GM18520 (cell line): ENCODE data around the gene SLC49A3.
"Not testable (repeated sequence)": the region's sequence is repeated elsewhere in the genome, so short reads cannot be mapped to it uniquely, and the experiment has no call there.

ENCODE experiments used
- ATAC-seq: cut with Tn5 transposase; IDR thresholded peaks from one replicate; pipeline ENCODE4 v1.9.1; 2021; ENCODE audit not compliant: unreplicated experiment

SLC49A3 gene

DNA sequence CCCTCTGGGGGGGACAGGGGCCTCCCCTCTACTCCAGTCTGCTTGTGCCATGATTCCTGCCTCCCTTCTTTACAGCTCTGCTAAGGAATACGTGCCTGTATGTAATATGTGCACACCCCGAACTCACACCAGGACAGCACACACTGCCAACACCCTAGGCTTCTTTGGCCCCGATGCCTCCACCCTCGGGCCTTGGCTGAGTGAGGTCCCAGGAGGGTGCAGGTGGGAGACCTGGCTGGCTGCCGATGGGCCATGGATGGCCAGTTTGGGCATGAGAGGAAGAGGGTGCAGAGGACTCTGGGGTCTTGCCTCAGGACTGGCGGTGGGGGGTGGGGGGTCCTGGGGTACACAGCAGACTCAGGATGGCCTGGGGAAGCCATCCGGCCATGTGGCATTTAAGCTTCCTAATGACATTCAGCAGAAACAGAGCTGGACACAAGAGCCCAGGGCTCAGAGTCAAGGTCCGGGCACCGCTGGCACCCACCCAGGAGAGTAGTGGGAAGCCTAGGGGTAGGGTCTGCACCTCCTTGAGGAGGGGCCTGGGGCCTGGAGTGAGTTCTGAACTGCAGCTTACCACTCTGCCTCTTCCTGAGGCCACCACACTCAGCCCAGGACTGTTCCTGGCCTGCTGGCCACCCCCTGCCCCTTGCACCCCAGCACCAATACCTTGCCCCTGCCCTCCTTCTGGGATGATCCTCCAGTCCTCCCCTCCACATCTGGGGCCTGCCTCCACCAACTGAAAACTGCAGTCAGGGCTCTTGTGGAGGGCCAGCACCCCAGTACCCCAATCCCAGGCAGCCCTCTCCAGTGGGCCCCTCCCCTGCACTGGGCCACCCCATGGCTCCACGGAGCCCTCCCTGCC lies 14.6 kb upstream of the SLC49A3 start:
- no peak for ATAC-seq

DNA sequence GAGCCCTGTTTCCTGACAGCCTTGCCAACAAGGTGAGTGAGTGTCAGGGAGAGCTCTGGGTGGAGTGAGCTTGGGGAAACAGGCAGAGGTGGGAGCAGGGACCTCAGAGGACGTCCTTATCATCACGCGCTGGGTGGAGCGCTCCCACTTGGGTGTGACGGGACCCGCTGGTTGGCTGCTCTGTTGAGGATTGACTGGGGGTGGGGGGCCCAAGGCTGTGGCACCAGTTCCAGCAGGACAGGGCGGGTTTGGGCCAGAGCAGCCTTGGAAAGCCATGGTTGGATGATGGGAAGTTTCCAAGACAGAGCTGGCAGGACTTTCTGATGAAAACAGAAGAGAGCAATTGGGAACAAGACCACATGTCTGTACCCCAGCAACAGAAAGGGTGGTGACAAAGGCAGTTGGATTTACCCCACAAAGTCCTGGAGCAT lies 13.7 kb upstream of the SLC49A3 start:
- no peak for ATAC-seq

DNA sequence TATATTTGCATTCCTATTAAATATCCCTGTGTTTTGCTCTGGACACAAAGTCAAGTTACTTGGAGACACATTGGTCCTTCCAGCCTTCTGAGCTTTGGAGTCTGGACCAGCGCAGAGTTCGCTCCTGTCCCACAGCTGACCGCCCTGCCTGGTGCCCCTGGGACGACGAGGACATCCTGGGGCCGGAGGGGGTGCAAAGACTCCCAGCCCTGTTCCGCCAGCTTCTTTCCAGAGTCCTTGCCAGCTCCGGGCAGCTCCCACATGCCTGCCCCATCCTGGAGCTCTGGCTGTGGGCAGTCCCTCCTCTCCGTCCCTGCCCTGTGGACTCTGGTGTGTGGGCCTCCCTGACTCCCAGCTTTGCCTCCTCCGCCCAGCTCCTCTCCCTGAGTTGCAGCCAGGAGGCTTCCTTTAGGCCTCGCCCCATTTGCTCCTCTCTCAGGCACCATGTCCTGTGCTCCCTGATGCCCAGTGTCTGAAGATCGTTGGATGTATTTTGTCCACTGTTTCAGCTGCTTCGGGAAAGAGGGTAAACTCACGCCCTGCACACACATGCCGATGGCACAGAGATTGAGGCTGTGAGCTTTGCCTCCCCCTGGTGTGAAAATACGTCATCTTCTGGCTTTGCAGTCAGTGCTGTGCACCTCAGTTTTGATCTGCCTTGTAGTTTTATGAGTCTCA lies 11.8 kb upstream of the SLC49A3 start:
- no peak for ATAC-seq

DNA sequence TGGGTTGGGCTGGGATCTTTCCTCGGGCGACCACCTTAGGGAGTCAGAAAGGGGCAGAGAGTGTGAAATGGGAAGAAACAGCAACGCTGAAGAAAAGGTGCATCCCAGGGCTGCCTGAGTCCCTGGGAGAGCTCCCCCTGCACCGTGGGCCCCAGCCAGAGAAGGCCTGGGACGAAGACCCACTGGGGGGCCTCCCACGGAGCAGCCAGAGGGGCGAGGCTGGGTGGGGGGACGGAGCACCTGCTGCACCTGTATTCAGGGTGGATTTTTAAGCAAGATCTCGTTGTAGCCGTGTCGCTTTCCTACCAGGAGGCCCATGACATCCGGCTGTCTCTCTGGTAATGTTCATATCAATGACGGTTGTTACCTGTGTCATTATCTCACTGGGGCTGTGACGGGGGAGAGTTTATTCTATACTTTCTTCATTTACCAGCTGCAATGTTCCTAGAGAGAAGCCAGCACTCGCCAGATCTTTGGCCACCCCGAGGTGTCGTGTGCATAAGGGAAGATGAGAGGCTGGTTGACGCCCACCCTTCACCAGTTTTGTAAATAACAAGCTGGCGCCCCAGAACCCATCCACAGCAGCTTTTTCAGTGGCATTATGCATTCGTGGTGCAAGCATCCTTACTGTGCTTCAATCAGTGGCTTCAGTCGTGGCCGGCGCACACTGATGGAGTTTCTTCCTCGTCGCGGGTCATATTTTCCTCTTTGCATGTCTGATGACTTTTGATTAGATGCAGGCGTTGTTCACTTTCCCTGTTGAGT lies 11.0 kb upstream of the SLC49A3 start:
- ATAC-seq: no peak

DNA sequence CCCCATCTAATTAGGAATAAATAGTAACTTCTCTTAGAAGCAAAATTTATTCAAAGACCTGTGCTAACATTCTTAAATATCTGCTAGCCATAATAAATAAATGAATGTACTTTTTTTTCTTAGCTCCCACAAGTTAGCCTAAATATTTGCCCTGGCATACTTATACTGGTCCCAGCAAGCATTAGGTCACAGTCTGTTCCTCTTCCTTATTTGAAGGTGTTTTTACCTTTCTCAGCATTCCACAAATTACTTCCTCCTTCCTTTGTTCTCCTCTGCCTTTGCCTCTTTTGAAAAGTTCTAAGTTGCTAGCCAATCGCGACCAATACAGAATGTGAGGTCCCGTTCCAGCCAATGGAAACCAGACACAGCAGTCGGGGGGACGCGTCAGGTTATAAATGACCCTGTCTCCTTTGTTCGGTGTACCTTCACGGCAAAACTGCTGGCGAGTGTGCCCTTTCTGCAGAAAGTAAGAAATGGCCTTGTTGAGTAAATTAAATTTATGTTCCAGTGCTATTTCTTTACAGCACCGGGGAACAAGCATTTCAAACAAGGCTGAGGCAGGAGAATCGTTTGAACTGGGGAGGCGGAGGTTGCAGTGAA lies 5.5 kb upstream of the SLC49A3 start:
- ATAC-seq: not testable (repeated sequence)

DNA sequence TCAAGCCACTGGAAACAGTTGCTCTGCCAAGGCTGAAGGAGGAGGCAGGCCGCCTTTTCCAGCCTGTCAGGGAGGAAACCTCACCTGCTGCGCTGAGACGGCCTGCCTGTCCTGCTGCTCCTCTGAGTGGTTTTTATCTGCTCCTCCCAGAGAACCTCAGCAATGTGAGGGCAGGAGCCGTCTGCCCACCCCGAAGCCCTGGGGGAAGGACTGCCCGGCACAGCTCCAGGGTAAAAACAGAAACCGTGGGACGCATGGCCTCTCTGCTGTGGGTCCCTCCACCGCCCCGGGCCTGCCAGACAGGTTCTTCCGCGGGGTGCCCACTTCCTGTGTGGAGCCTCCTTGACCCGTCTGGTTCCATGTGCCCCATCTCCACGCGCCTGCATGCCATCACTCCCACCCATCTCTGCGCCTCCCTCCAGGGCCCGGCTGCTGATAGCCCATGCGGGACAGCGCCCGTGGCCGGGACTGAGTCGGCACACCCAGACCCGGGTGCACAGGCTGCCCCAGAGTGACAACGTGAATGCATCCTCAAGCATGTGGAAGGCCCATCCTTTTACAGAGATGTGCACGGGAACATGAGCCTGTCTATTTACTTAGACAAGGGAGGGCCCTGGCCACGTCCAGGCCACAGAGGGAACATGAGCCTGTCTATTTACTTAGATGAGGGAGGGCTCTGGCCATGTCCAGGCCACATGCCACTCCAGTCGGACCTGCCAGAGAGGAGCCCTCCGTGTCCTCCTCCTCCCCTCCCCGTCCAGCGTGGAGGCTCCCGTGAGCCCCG lies 4.0 kb upstream of the SLC49A3 start:
- no peak for ATAC-seq

DNA sequence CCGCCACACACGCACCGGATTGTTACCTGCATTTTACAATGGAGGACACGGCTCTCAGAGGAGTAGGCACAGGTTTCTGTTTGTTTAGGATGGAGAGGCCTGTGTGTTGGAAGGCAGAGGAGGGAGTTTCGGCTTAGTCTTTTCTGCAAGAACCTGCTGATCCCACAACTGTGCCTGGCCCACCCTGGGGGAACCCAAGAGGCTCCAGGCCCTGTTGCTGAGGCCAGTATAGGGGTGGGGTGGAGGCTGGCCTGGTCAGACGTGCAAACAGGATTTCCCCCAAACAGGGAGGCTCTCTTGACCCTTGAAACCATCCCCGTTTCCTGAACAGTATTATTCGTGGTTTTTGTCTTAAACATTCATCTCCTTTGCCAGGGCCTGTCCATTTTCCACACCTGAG lies 772 bp upstream of the SLC49A3 start:
- no peak for ATAC-seq

DNA sequence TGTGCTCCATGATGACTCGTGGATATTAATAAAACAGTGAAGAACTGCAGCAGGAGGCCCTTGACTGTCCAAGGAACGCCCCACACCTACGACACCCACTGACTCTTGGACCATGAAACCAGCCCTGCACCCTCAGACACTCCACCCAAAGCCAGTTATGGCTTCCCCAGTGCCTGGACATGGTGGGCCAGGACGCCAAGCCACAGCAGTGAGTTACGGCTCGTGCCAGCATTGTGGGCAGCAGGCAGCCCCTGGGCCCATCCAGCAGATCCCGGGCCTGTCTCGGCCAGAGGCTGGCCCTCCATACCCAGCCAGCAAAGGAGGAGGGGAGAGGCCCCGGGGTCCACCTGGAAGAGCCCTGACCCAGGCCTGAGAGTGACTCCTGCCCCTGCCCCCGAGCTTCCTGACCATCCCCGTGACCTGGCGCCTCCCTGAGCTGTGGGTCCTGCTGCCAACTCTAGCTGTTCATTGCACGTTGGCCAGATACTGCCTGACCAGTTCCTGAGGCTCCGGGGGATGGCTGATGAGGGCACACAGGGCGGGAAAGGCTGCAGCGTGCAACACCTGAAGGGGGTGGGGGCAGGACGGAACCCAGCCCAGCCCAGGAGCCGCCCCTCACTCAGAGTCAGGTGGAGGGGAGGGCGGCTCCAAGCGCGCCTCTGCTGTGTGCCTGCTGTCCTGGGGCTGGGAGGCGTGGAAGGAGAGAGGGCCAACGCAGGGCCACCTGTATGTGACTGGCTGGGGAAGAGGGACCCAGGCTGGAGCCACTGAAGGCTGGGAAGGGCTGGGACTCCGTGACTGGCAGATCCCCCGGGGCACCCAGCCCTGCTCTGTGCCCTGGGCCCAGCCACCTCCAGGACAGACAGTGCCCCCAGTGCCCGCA lies 739 bp downstream of the SLC49A3 start:
- no peak for ATAC-seq

DNA sequence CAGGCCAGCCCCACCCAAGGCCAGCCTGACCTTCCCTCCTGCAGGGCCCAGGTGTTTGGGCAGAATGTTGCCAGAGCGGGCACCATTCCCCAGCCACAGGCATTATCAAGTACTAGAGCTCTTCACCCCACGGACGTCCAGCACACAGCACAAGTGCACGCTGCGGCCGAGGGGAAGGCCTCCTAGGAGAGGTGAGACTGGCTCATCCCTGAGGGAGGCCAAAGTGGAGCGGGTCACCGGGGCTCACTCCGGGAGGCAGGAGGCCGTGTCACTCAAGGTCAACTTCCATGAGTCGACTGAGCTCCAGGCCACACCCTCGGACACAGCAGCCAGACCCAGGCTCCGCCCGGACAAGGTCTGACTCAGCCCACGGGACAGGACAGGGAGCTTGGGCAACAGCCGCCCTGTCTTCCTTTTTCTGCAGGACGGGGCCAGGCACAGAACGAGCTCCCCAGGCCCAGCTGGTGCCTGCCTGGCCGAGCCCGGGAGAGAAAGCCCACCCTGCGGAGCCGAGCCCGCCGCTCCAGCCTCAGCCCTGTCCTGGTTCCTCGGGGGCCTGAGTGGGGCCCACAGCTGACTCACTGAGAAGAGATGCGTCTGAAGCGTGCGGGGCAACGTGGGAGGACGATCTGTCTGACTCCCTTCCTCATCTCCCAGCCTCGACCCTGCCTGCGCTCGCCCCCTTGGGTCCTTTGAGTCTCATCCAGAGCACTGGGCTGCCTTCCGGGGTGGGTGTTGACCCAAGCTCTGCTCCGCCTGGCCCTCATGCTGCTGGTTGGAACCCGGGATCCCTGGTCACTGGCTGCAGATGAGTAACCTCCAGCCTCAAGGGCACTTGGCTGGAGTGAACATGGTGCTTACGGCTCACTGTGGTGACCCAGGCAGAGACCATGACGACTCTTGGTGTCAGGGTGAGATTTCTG lies 1.6 kb downstream of the SLC49A3 start:
- no peak for ATAC-seq

DNA sequence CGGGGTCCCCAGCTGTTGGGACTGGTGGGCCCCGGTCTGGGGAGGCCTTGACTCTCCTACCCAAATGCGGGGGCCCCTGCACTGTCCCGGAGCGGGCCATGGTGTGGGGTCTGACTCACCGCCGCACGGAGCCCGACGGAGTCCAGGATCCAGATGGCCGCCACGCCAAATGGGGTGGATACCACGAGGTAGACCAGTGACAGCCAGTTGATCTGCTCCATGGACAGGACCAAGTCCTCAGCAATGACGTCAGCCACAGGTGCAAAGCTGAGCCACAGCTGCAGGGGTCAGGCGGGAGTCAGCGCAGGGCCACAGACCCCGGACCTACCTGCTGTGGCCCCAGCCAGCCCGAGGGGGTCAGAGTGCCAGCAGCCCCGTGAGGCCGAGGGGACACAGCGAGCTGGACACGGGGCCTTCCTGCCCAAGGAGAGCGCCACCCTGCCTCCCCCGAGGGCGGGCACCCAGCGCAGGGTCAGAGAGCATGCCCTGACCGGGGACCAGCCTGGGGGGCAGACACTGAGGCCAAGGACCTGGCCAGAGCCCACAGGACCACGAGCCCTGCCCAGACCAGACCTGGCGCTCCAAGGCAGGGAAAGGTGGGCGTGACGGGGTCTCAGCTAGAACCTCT lies 2.4 kb downstream of the SLC49A3 start:
- ATAC-seq: no peak

DNA sequence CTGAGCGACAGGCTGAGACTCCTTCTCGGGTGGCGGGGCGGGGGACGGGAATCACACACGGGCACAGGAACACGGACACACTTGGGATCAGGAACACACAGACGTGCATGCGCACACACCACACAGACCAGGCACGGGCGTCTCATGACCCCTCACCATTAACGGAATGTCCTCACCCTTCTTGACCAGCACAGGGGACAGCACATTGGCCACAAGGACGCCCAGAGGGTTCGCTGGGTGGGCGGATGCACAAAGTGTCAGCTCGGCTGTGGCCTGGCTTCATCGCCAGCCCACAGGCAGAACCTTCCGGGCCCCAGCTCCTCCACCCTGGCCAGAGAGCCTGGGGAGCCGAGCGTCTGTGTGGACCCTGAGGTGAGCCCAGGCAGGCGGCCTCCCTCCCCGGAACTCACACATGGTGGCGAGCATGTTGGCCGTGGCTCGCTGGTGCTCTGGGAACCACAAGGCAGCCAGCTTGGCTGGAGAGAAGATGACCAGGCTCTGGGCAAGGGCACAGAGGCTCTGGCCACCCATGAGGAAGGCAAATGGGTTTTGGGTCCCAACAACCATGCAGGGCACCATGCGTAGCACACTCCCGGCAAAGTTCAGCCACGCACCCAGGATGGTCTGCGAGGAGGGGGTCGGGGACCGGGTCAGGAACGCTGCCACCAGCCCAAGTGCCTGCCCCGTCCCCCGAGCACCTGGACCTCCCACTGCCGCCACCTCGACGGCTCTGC lies 3.1 kb downstream of the SLC49A3 start:
- ATAC-seq: no peak

DNA sequence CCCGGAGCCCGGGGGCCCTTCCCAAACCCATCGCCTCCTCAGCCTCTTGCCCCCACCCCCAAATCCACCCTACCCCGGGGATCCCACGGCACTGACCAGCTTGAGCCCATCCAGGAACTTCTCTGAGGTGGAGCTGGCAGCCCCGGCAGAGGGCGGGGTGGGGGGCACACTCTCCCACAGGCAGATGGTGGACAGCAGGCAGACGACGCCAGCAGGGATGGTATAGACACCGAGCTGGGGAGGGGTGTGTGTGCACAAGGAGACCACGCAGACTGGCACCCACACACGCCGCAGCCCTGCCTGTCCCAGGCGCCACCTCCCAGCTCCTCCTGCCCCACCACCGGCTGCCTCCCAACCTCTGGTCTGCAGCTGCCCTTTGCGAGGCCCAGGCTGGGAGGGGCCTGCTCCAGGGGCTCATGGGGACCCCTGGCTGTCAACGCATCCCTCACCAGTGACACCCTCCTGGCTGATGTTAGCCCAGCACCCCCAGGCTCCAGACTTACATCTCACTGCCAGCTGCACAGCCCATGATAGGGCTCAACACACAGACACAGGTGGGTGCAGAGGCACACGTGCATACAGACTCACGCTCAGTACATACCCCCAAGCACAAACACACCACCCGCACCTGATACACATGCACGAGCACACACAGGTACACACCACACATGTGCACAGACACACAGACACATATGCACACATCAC lies 4.2 kb downstream of the SLC49A3 start:
- no peak for ATAC-seq

DNA sequence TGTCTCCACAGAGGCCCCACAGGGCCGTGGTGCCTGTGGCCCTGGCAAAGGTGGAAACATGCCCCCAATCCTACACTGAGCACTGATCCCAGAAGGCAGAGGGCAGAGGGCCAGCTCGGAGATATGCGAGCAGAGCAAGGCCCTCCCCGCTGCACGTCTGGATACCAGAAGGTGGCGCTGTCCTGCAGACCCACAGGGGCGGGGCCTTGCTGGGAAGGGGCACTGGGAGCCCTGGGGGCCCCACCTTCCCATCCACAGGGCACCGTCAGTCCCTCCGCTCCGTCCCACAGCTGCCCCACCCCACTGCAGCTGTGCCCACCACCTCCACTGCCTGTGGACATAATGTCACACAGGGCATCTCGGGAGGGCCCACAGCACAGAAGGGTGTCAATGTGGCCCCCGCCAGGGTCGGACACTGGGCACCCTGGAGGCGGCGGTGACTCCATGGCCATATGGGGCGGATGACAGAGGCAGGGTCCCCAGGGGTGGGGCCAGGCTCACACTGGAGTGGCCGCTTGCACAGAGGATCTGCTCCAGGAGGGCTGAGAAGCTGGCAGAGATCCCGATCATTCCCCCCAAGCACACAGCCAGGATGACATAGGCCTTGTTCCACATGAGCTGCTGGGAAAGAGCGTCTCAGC lies 4.8 kb downstream of the SLC49A3 start:
- ATAC-seq: no peak

DNA sequence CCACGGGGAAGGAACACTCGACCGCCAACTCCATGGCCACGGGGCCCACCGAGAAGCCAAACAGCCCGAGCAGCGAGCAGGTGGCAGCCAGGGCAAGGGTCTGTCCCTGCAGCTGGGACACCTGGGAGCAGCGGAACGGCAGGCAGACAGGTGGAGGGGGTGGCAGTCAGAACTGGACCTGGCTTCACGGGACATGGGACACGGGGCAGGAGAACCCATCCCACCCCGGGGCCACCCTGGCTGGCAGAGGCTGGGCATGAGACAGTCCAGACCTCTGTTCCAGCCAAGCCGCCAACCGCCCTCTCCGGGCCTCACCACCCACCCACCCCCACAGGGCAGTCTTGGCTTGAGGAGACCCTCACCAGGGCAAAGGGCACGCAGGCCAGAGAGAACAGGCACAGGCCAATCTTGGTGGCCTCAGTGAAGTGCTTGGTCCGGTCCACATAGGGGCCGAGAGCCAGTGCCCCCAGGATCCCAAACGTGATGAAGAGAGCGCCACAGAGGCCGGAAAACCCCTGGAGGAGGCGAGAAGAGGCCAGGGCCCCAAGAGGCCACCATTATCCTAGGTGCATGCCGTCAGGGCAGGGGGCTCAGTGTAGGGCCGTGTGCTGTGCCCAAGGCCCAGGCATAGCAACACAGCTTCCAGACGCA lies 5.6 kb downstream of the SLC49A3 start:
- no peak for ATAC-seq

DNA sequence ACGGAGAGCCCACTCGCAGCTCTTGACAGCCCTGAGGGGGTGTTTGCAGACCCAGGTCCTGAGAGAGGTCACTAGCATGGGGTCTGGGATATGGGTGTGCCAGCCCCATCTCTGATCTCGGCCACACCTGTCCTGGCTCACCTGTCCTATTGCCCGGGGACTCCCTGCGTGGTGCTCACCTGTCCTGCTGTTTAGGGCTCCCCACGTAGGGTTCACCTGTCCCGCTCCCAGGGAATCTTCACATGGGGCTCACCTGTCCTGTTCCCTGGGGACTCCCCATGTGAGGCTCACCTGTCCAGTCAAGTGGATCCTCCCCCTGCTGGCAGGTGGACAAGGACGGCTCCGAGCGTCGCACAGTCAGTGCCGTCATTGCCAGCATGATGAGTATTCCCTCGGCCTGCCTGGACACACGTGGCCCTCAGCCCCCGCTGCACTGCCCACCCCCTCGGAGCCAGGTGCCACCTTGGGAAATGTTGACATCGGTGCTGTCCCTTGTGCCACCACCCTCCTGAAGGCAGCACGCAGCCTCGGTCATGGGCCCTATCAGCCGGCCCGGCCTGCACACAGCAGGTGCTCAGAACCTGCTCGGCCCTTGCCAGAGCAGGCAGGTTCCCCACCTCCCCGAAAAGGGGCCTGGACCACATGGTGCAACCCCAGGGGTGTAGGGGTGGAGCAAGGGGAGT lies 6.3 kb downstream of the SLC49A3 start:
- ATAC-seq: no peak
